ENCODE data around the gene MAML1. TPM values are rescaled to one million over a fixed set of nuclear protein-coding genes. Genes with fewer than 3 reads are reported as not detected.
A peak's percentile ranks its signal among the peaks of the same experiment; 100 is the strongest.

The MAML1 gene
- total RNA-seq, 3 donors from 2014 or later (not counting 1 experiment from before 2014, with no cell fraction given): 28.8 to 45.4 (median 37.6) TPM

DNA sequence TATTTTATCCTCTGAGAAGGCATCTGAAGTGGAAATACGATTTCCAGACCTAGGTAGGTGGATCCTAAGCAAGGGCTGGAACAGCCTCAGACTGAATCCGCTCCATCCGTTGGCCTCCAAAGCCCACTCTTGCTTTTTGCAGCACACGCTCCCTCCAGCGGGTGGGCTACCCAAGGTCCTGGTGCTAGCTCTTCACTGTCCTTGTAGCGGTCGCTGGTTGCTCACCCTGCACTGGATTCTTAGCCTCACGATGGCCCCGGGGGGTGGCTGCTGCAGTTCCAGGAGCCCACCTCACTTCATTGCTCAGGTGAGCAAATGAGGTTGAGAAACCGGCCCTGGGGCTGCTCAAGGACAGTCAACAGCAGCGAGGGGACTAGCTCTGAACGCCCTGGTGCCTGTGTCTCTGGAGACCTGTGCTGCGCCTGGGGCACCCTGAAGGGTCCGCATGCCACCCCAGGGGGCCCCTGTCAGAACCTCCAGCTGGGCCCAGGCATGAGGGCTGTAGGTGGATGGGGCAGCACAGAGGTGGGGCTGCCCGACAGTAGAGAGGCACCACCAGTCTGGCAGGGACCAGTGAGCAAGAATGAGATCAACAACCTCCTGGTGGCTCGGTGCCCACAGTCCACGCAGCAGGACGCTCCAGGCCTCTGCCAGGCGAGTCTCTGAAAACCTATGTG lies 69.7 kb downstream of the MAML1 start:
- ATAC-seq (no peak), DNase-seq (no peak)
- Mint-ChIP-seq H3K9me3 (no peaks in the 10 kb centered on the region), H3K27ac (no peak overlapping the region), H3K27me3 (ENCODE audit: low read depth in 2 of 2) (no peaks in the 10 kb centered on the region), H3K4me1 (peaks cover 13 to 29% of the 10 kb centered on the region in 2 donors), H3K36me3 (no peaks in the 10 kb centered on the region), H3K4me3 (no peak overlapping the region)
- Histone ChIP-seq H3K27ac (ENCODE audit: low read length) (no peak overlapping the region), H3K36me3 (ENCODE audit: control insufficient read depth, insufficient read depth, low read length) (peaks cover 12% of the 10 kb centered on the region), H3K27me3 (ENCODE audit: control insufficient read depth, insufficient read depth, low read length) (no peaks in the 10 kb centered on the region), H3K4me1 (ENCODE audit: control insufficient read depth, insufficient read depth, low read length) (peaks cover 35% of the 10 kb centered on the region), H3K4me3 (ENCODE audit: low read length) (no peak overlapping the region), H3K9me3 (ENCODE audit: control insufficient read depth, insufficient read depth, low read length) (no peaks in the 10 kb centered on the region)
- TF ChIP-seq, protein P1, sequence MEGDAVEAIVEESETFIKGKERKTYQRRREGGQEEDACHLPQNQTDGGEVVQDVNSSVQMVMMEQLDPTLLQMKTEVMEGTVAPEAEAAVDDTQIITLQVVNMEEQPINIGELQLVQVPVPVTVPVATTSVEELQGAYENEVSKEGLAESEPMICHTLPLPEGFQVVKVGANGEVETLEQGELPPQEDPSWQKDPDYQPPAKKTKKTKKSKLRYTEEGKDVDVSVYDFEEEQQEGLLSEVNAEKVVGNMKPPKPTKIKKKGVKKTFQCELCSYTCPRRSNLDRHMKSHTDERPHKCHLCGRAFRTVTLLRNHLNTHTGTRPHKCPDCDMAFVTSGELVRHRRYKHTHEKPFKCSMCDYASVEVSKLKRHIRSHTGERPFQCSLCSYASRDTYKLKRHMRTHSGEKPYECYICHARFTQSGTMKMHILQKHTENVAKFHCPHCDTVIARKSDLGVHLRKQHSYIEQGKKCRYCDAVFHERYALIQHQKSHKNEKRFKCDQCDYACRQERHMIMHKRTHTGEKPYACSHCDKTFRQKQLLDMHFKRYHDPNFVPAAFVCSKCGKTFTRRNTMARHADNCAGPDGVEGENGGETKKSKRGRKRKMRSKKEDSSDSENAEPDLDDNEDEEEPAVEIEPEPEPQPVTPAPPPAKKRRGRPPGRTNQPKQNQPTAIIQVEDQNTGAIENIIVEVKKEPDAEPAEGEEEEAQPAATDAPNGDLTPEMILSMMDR (IDR thresholded peaks at IDR 0.05): peak; percentile 35
- 96% methylated on average over 19 of the region's 19 CpGs for whole genome bisulfite sequencing (ENCODE audit: insufficient coverage)
- intact Hi-C loops (cut with micrococcal nuclease): loop anchor here (2.0 kb wide), 3 partner anchors 56 to 288 kb away; partner anchors contain the start of genes MRNIP and TBC1D9B

- peak in 1 of 2 donors; percentile 22 for DNase-seq
- Histone ChIP-seq H3K27me3 (ENCODE audit: control insufficient read depth, insufficient read depth, low read length) (no peaks in the 10 kb centered on the region), H3K36me3 (ENCODE audit: control insufficient read depth, insufficient read depth, low read length) (peaks cover 12% of the 10 kb centered on the region), H3K4me3 (ENCODE audit: low read length) (no peak overlapping the region), H3K27ac (ENCODE audit: low read length) (no peak overlapping the region), H3K9me3 (ENCODE audit: control insufficient read depth, insufficient read depth, low read length) (no peaks in the 10 kb centered on the region), H3K4me1 (ENCODE audit: control insufficient read depth, insufficient read depth, low read length) (peaks cover 40% of the 10 kb centered on the region)
- intact Hi-C loops (cut with micrococcal nuclease): loop anchor here (2.0 kb wide), 3 partner anchors 56 to 288 kb away; partner anchors contain the start of genes MRNIP and TBC1D9B
- Mint-ChIP-seq H3K27me3 (ENCODE audit: low read depth in 2 of 2) (no peaks in the 10 kb centered on the region), H3K4me3 (no peak overlapping the region), H3K27ac (no peak overlapping the region), H3K36me3 (no peaks in the 10 kb centered on the region), H3K4me1 (peaks cover 13 to 29% of the 10 kb centered on the region in 2 donors), H3K9me3 (no peaks in the 10 kb centered on the region)
- WGBS (ENCODE audit: insufficient coverage): 77% methylated on average over 11 of the region's 11 CpGs
- no peak for ATAC-seq
- TF ChIP-seq, protein P1 (IDR thresholded peaks at IDR 0.05): no peak
Measured at GRCh38 chr5:179802950-179803562, 70.4 kb downstream of the MAML1 start.

GRCh38 chr5:179803651-179804554 lies 71.3 kb downstream of the MAML1 start:
- intact Hi-C loops (cut with micrococcal nuclease): loop anchor here (2.0 kb wide), 3 partner anchors 55 to 287 kb away; partner anchors contain the start of genes MRNIP and TBC1D9B
- TF ChIP-seq, protein P1 (IDR thresholded peaks at IDR 0.05): no peak
- Histone ChIP-seq H3K27ac (ENCODE audit: low read length) (no peak overlapping the region), H3K27me3 (ENCODE audit: control insufficient read depth, insufficient read depth, low read length) (no peaks in the 10 kb centered on the region), H3K9me3 (ENCODE audit: control insufficient read depth, insufficient read depth, low read length) (no peaks in the 10 kb centered on the region), H3K4me1 (ENCODE audit: control insufficient read depth, insufficient read depth, low read length) (peaks cover 40% of the 10 kb centered on the region), H3K4me3 (ENCODE audit: low read length) (no peak overlapping the region), H3K36me3 (ENCODE audit: control insufficient read depth, insufficient read depth, low read length) (peaks cover 4% of the 10 kb centered on the region)
- WGBS (ENCODE audit: insufficient coverage): 47% methylated on average over 18 of the region's 18 CpGs
- ATAC-seq: no peak
- Mint-ChIP-seq H3K36me3 (no peaks in the 10 kb centered on the region), H3K27me3 (ENCODE audit: low read depth in 2 of 2) (no peaks in the 10 kb centered on the region), H3K9me3 (no peaks in the 10 kb centered on the region), H3K4me1 (peaks cover 13 to 29% of the 10 kb centered on the region in 2 donors), H3K27ac (peak overlapping the region in 1 of 2 donors; percentile 82), H3K4me3 (no peak overlapping the region)
- peak; percentile 20 to 43 for DNase-seq
